HG03571 (cell line): ENCODE measurements around the gene FAM163A.
"Not testable (repeated sequence)": the region's sequence is repeated elsewhere in the genome, so short reads cannot be mapped to it uniquely, and the experiment has no call there.

Experiments used
- ATAC-seq: cut with Tn5 transposase; IDR thresholded peaks from one replicate; pipeline ENCODE4 v1.9.1; 2021; ENCODE audit not compliant: unreplicated experiment

FAM163A gene

GRCh38 chr1:179742717-179743678 is at the start of gene FAM163A:
FAM163A (plus strand) TSS chr1:179743291; CDS start chr1:179813098, 69,807 bp downstream.
- ATAC-seq, result no peak

GRCh38 chr1:179694530-179694929 is 48.6 kb upstream of the FAM163A start:
- not testable (repeated sequence) for ATAC-seq

GRCh38 chr1:179702946-179703539 is 40.0 kb upstream of the FAM163A start:
- ATAC-seq, result no peak

GRCh38 chr1:179706339-179706941 is 36.7 kb upstream of the FAM163A start:
- ATAC-seq, result no peak

GRCh38 chr1:179707406-179707805 is 35.7 kb upstream of the FAM163A start:
- no peak for ATAC-seq

GRCh38 chr1:179708434-179709195 is 34.5 kb upstream of the FAM163A start:
- ATAC-seq, result no peak

DNA sequence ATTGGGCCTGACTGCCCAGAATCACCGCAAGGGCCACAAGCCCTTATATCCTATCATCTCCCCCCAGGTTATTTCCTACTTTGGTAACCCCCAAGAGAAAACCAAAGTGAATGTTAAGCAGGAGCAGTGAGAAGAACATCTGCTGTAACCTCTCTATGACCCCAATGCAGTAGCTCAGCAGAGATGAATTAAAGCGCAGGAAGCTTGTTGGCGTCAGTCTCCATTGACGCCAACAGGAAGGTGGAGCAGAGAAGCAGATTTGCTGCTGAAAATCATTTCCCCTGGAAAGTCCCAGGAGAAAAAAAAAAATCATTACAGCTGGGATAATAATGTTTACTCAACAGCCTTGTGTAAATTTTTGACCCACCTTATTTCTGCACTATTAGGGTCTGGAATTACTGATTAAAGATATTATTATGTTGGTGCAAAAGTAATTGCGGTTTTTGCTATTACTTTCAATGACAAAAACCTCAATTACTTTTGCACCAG is 33.2 kb upstream of the FAM163A start:
- peak; percentile 75 for ATAC-seq

DNA sequence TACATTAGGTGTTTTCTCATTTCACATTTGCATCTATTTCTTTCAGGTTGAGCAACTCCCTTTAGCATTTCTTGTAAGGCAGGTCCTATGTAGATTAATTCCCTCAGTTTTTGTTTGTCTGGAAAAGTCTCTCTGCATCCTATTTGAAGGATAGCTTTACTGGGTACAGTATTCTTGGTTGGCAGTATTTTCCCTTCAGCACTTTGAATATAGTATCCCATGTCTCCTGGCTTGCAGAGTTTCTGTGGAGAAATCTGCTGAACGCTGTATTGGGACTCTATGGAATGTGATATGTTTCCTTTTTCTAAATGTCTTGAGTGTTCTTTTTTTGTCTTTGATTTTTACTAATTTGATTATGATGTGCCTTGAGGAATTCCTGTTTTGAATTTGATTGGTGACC is 28.9 kb upstream of the FAM163A start:
- ATAC-seq, result no peak

- no peak for ATAC-seq
Observed at GRCh38 chr1:179714623-179715022, 28.5 kb upstream of the FAM163A start.

DNA sequence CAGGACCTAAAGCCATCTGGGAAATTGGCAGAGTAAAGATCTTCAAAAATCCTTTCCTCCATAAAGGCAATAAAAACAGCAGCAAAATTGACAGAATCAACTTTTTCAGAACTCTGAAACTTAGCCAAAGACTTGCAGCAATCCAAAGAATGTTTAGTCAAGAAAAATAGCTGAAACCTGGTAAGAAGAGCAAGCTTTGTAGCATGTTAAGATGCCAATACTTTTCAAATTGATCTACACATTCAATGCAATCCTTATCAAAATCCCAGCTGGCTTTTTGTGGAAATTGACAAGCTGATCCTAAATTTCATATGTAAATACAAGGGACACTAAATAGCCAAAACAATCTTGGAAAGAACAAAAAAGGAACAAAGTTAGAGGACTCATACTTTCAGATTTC is 23.8 kb upstream of the FAM163A start:
- no peak for ATAC-seq

DNA sequence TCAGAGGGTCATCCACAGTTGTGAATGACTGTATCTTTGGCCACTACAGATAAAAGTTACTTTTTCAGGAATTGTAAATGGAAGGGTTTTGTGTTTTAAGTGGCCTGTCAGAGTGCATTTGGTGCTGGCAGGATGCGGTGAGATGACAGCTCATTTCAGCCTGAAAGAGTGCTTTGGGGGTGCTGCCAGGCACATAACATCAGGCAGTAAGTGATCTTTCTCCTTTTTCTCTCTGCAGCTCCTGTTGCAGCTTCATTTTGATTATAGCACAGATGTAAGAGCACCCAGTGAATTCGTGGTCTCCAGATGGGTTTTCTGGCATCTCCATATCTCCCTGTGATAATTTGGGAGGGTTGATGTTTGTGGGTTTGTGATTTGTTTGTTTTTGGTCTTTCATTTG is 14.8 kb upstream of the FAM163A start:
- no peak for ATAC-seq

GRCh38 chr1:179729881-179730280 is 13.2 kb upstream of the FAM163A start:
- no peak for ATAC-seq

DNA sequence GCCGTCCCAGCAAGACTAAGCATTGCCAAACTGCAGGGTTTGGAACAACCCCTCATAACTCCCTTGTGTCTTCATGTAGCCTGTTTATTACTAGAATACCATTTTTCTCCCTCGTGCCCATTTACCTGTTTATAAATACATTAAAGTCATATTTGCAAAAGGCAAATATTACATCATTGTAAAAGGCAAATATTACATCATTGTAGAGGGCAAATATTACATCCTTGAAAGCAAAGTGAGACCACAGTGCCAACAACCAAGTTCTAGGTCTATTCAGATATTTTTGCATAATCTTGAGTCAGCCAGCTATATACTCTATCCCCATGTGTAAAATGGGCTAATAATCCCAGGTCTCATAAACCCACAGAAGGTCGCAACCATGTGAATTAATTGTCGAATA is 11.4 kb upstream of the FAM163A start:
- no peak for ATAC-seq

DNA sequence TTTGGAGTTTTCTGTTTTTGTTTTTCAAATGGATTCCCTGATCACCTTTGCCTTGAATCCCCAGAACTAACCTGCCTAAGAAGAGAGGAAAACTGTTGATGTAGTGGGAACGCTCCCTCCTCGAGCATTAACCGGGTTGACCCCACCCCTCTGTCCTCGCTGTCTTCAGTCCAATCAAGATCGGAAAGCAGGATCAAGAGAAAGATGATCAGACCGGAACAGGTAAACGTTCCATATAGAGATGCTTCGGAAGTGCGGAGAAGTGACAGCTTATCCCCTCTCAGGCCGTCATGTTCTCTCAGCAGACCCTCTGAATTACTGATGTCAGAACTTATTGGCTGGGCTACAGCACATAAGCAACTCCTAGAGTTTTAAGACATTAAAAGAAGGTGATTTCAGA is 800 bp upstream of the FAM163A start:
- no peak for ATAC-seq

GRCh38 chr1:179743679-179744400 is 749 bp downstream of the FAM163A start:
- no peak for ATAC-seq

- no peak for ATAC-seq
Observed at GRCh38 chr1:179744401-179745130, 1.5 kb downstream of the FAM163A start.

DNA sequence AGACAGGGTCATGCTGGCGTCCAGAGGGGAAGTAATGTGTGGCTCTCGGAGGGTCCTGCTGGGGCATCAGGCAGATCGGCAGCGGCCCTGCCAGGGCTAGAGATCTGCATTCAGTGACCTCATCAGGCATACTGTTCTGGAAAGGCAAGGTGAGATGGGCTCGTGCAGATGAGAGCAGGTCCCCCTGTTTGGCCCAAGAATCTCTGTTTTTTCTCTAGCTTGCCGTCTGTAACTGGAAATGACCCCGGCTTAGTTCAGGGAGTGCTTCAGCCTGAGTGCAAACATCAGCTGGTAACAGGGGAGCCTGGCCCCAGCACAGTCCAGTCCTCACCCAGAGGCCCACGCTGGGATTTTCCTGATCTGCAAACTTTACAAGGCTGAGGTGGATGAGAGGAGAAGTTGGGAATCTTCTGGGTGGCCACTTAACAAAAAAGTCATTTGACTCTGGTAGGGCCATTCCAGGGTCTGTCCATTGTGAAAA is 2.1 kb downstream of the FAM163A start:
- ATAC-seq, result no peak

- no peak for ATAC-seq
Observed at GRCh38 chr1:179745743-179746142, 2.7 kb downstream of the FAM163A start.

DNA sequence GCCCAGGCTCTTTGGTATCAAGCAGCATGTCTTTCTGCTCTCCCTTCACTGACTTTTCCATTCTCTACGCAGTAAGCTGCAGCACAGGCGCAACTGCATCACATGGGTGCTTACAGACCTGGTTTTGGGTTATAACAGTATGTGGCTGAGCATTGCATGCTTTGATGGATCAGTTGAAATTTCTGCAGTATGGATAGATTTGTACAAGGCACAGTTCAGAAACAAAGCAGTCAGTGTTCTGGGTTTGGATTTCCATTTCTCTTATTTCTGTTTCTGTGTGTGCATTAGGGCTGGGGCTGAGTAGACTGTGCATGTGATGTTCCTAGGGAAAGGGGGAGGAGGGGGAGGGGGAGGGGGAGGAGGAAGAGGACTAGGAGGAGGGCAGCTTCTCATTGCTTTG is 4.5 kb downstream of the FAM163A start:
- ATAC-seq, result no peak

- no peak for ATAC-seq
Observed at GRCh38 chr1:179748772-179749171, 5.7 kb downstream of the FAM163A start.
